ENCODE results near the gene PTRHD1.
"Not testable (repeated sequence)": the region's sequence is repeated elsewhere in the genome, so short reads cannot be mapped to it uniquely, and the experiment has no call there.

Gene PTRHD1

GRCh38 chr2:24809316-24810007 lies 16.3 kb upstream of the PTRHD1 start:
- peak; percentile 32 for DNase-seq (ENCODE audit: low read depth)

- no peak for DNase-seq (ENCODE audit: low read depth)
Observed at GRCh38 chr2:24806661-24807036, 13.5 kb upstream of the PTRHD1 start.

- DNase-seq (ENCODE audit: low read depth) = not testable (repeated sequence)
Observed at GRCh38 chr2:24805811-24806660, 12.8 kb upstream of the PTRHD1 start.

GRCh38 chr2:24800487-24800886 lies 7.3 kb upstream of the PTRHD1 start:
- not testable (repeated sequence) for DNase-seq (ENCODE audit: low read depth)

- DNase-seq (ENCODE audit: low read depth) = no peak
Observed at GRCh38 chr2:24797644-24798043, 4.5 kb upstream of the PTRHD1 start.

- peak; percentile 62 for DNase-seq (ENCODE audit: low read depth)
Observed at GRCh38 chr2:24793761-24794435, 707 bp upstream of the PTRHD1 start.

GRCh38 chr2:24792542-24792873 lies 683 bp downstream of the PTRHD1 start:
- DNase-seq (ENCODE audit: low read depth) = no peak

GRCh38 chr2:24791452-24791851 lies 1.7 kb downstream of the PTRHD1 start:
- no peak for DNase-seq (ENCODE audit: low read depth)

GRCh38 chr2:24788816-24789215 lies 4.4 kb downstream of the PTRHD1 start:
- DNase-seq (ENCODE audit: low read depth) = no peak

GRCh38 chr2:24787532-24787931 lies 5.7 kb downstream of the PTRHD1 start:
- DNase-seq (ENCODE audit: low read depth) = no peak

- DNase-seq (ENCODE audit: low read depth) = no peak
Observed at GRCh38 chr2:24785671-24786321, 7.4 kb downstream of the PTRHD1 start.

GRCh38 chr2:24783641-24784040 lies 9.6 kb downstream of the PTRHD1 start:
- no peak for DNase-seq (ENCODE audit: low read depth)

- DNase-seq (ENCODE audit: low read depth) = no peak
Observed at GRCh38 chr2:24779116-24779515, 14.1 kb downstream of the PTRHD1 start.

GRCh38 chr2:24774373-24774772 lies 18.8 kb downstream of the PTRHD1 start:
- DNase-seq (ENCODE audit: low read depth) = no peak

GRCh38 chr2:24771764-24772586 lies 21.2 kb downstream of the PTRHD1 start:
- peak; percentile 44 for DNase-seq (ENCODE audit: low read depth)

GRCh38 chr2:24771061-24771460 lies 22.1 kb downstream of the PTRHD1 start:
- DNase-seq (ENCODE audit: low read depth) = no peak

GRCh38 chr2:24768601-24769000 lies 24.6 kb downstream of the PTRHD1 start:
- DNase-seq (ENCODE audit: low read depth) = no peak

GRCh38 chr2:24768013-24768412 lies 25.2 kb downstream of the PTRHD1 start:
- no peak for DNase-seq (ENCODE audit: low read depth)

GRCh38 chr2:24766609-24767008 lies 26.6 kb downstream of the PTRHD1 start:
- no peak for DNase-seq (ENCODE audit: low read depth)

GRCh38 chr2:24763843-24764242 lies 29.3 kb downstream of the PTRHD1 start:
- peak; percentile 5 for DNase-seq (ENCODE audit: low read depth)

GRCh38 chr2:24762518-24762917 lies 30.7 kb downstream of the PTRHD1 start:
- no peak for DNase-seq (ENCODE audit: low read depth)

- DNase-seq (ENCODE audit: low read depth) = no peak
Observed at GRCh38 chr2:24761866-24762265, 31.3 kb downstream of the PTRHD1 start.
